Endothelial cell of umbilical vein (primary cell): ENCODE data around the gene ERGIC1. TPM values are rescaled to one million over a fixed set of nuclear protein-coding genes. Genes with fewer than 3 reads are reported as not detected.

Experiments
- BruUV-seq: library from RNA; stranded (reverse); fragments of 400-500 nt; replicated peaks from 2 replicates; lab custom pipeline; 2021; lab: Mats Ljungman, UMichigan
- CTCF ChIA-PET: fragments of 300-600, 350-600 bp; sonication (Branson Sonifier 250); formaldehyde crosslinking; loops from one replicate; lab custom pipeline; 2021; ENCODE audit warnings: antibody characterized with exemption, inconsistent platforms; lab: Charles Lee
- POLR2A ChIA-PET: fragments of 300-600, 350-600 bp; sonication (Branson Sonifier 250); formaldehyde crosslinking; loops from one replicate; lab custom pipeline; 2021; ENCODE audit warnings: antibody characterized with exemption, inconsistent platforms; lab: Charles Lee
- DNase-seq: peaks from one replicate; pipeline ENCODE4 v3.0.0-alpha.2; 2011; ENCODE audit warnings: low read depth, low spot score
- FAIRE-seq: peaks from 2 replicates; lab custom pipeline; 2011; peaks lifted over from hg19 to GRCh38; lab: Jason Lieb, UNC
- H2AFZ ChIP-seq: 2 replicates; pipeline ENCODE4 v1.6.0; 2012; ENCODE audit warnings: low read depth, low read length, control low read depth, inconsistent platforms
- H3K27ac ChIP-seq: 2 replicates; pipeline ENCODE4 v1.5.1; 2011; ENCODE audit warnings: low read depth, mild to moderate bottlenecking, control low read depth, low read length, moderate library complexity; ENCODE audit not compliant: insufficient read depth
- H3K27me3 ChIP-seq, 2 experiments: 2 replicates each; pipeline versions ENCODE4 v1.6.0 to v1.6.1; 2011; ENCODE audit warnings: low read length in 2 of 2, mixed read lengths in 1 of 2; ENCODE audit not compliant: control insufficient read depth in 2 of 2, insufficient read depth in 2 of 2
- H3K36me3 ChIP-seq, 2 experiments: 2 replicates in 1 of 2; 3 replicates in 1 of 2; pipeline ENCODE4 v1.5.1; 2011; ENCODE audit warnings: low read length in 2 of 2, mild to moderate bottlenecking in 1 of 2, moderate library complexity in 1 of 2; ENCODE audit not compliant: control insufficient read depth in 2 of 2, insufficient read depth in 2 of 2; ENCODE audit errors: extremely low read depth in 1 of 2
- H3K4me1 ChIP-seq: 3 replicates; pipeline ENCODE4 v1.5.1; 2011; ENCODE audit warnings: mild to moderate bottlenecking, low read length; ENCODE audit not compliant: control insufficient read depth, insufficient read depth; ENCODE audit errors: extremely low read depth
- H3K4me2 ChIP-seq: 2 replicates; pipeline ENCODE4 v1.6.1; 2011; ENCODE audit warnings: low read length, control low read depth, mixed read lengths; ENCODE audit not compliant: insufficient read depth
- H3K4me3 ChIP-seq, 3 experiments: fragments of 200-600 bp in 1 of 3; sonication (generic), shearing (Covaris generic) in 1 of 3; replicated peaks in 1 of 3; 2 replicates each; pipeline ENCODE4 v1.5.1; 2011 to 2016; ENCODE audit warnings: control low read depth in 3 of 3, low read length in 3 of 3, mild to moderate bottlenecking in 2 of 3, inconsistent platforms in 1 of 3, low read depth in 1 of 3, moderate library complexity in 1 of 3; ENCODE audit not compliant: insufficient read depth in 1 of 3
- H3K79me2 ChIP-seq: 2 replicates; pipeline ENCODE4 v1.6.0; 2012; ENCODE audit warnings: low read length, inconsistent platforms; ENCODE audit not compliant: control insufficient read depth, insufficient read depth
- H3K9ac ChIP-seq: replicated peaks from 2 replicates; pipeline ENCODE3; 2011; ENCODE audit warnings: low read length, control low read depth; ENCODE audit not compliant: insufficient read depth; ENCODE audit errors: extremely low read depth
- H3K9me1 ChIP-seq: replicated peaks from 3 replicates; pipeline ENCODE4 v1.6.0; 2011; ENCODE audit warnings: mild to moderate bottlenecking, low read length; ENCODE audit not compliant: control insufficient read depth, insufficient read depth; ENCODE audit errors: extremely low read depth
- H3K9me3 ChIP-seq: replicated peaks from 2 replicates; pipeline ENCODE4 v1.5.1; 2012; ENCODE audit warnings: low read length, inconsistent platforms; ENCODE audit not compliant: control insufficient read depth, insufficient read depth
- H4K20me1 ChIP-seq: replicated peaks from 2 replicates; pipeline ENCODE3; 2011; ENCODE audit warnings: mild to moderate bottlenecking, low read length; ENCODE audit not compliant: control insufficient read depth, insufficient read depth; ENCODE audit errors: extremely low read depth
- EZH2 ChIP-seq: IDR thresholded peaks from 2 replicates; pipeline ENCODE4 v1.6.1; 2012; ENCODE audit warnings: borderline replicate concordance, low read depth, mild to moderate bottlenecking, moderate library complexity, low read length, inconsistent platforms; ENCODE audit not compliant: severe bottlenecking
- FOS ChIP-seq: IDR thresholded peaks from 2 replicates; pipeline ENCODE4 v1.6.1; 2011; ENCODE audit warnings: mild to moderate bottlenecking, low read length, moderate library complexity, borderline replicate concordance; ENCODE audit not compliant: insufficient read depth
- GATA2 ChIP-seq: IDR thresholded peaks from 2 replicates; pipeline ENCODE4 v1.7.0; 2011; ENCODE audit warnings: low read depth, mild to moderate bottlenecking, moderate library complexity, mixed read lengths, low read length; ENCODE audit not compliant: insufficient read length, insufficient read depth
- JUN ChIP-seq: IDR thresholded peaks from 2 replicates; pipeline ENCODE4 v1.6.1; 2011; ENCODE audit warnings: borderline replicate concordance, low read depth; ENCODE audit not compliant: insufficient read length, insufficient read depth
- MYC ChIP-seq: IDR thresholded peaks from one replicate; pipeline ENCODE4 v1.6.1; 2011; ENCODE audit warnings: mild to moderate bottlenecking, low read depth, low read length
- POLR2A ChIP-seq: IDR thresholded peaks from 2 replicates; pipeline ENCODE4 v1.6.1; 2012; ENCODE audit warnings: low read depth, mild to moderate bottlenecking, control low read depth, low read length
- POLR2AphosphoS5 ChIP-seq: IDR thresholded peaks from 2 replicates; pipeline ENCODE4 v1.6.1; 2012; ENCODE audit warnings: low read depth, mild to moderate bottlenecking, control low read depth, low read length, moderate library complexity; ENCODE audit not compliant: insufficient read depth
- dilution Hi-C: fragments of 300-500 bp; cut with MboI; formaldehyde crosslinking; loops from one replicate; pipeline ENCODE4 v1.15.0; 2019; ENCODE audit warnings: low sequenced_read_pairs; ENCODE audit not compliant: extremely low pct_ligation_motif_present
- intact Hi-C: fragments of 100-400 bp; cut with micrococcal nuclease; formaldehyde crosslinking; loops from one replicate; pipeline ENCODE4 v1.10.0; 2022
- polyA plus RNA-seq, 4 experiments: library from polyadenylated mRNA; depleted of rRNA in 3 of 4; stranded (reverse) in 3 of 4; unstranded in 1 of 4; fragments of >200 nt; gene quantifications; 2 replicates each; pipeline versions ENCODE4 v1.2.1 to v1.2.3, GENCODE V29; 2011 to 2012; ENCODE audit warnings: missing spikeins in 1 of 4
- total RNA-seq: library from RNA; stranded (reverse); gene quantifications from 2 replicates; pipeline ENCODE4 v1.2.3, GENCODE V29; 2021
- TF ChIP-seq, protein P1 (sequence below): IDR thresholded peaks from 2 replicates; pipeline ENCODE4 v1.6.1; 2011; ENCODE audit not compliant: insufficient read depth, insufficient read length
- TF ChIP-seq, protein P2 (sequence below), 2 donors: IDR thresholded peaks; 1 replicate in 1 of 2; 2 replicates in 1 of 2; pipeline ENCODE4 v1.5.1; 2011; ENCODE audit warnings: low read length in 2 of 2, mild to moderate bottlenecking in 2 of 2, moderate library complexity in 2 of 2, control low read depth in 1 of 2, inconsistent platforms in 1 of 2, low read depth in 1 of 2; ENCODE audit not compliant: insufficient read depth in 1 of 2; ENCODE audit errors: extremely low read depth in 1 of 2

ERGIC1 gene
- total and polyA plus RNA-seq, 2 donors (not counting 3 experiments of a cell fraction or from before 2014, with no cell fraction given) = 105 to 109 TPM

- no peak overlapping the region for H3K27ac ChIP-seq
- no peaks in the 10 kb centered on the region for H3K9me3 ChIP-seq
- no peaks in the 10 kb centered on the region for H3K36me3 ChIP-seq
- H3K27me3 ChIP-seq = no peaks in the 10 kb centered on the region
- H3K4me1 ChIP-seq = no peaks in the 10 kb centered on the region
- DNase-seq (no peak), FAIRE-seq (no peak)
- ChIA-PET CTCF (no interaction called here), POLR2A (no interaction called here)
- no peaks in the 10 kb centered on the region for H4K20me1 ChIP-seq
- TF ChIP-seq FOS = peak; percentile 39
- no peak for TF ChIP-seq MYC
- intact Hi-C loops (no loop called here), dilution Hi-C loops (no loop called here)
- H3K79me2 ChIP-seq = no peaks in the 10 kb centered on the region
- no TSS peak for BruUV-seq
- no peak overlapping the region for H3K4me2 ChIP-seq
- no peak overlapping the region for H3K9ac ChIP-seq
- no peak overlapping the region for H3K4me3 ChIP-seq
- H3K9me1 ChIP-seq = no peaks in the 10 kb centered on the region
- H2AFZ ChIP-seq = no peak overlapping the region
Measured at GRCh38 chr5:172816925-172817562, 17.0 kb upstream of the ERGIC1 start.

DNA sequence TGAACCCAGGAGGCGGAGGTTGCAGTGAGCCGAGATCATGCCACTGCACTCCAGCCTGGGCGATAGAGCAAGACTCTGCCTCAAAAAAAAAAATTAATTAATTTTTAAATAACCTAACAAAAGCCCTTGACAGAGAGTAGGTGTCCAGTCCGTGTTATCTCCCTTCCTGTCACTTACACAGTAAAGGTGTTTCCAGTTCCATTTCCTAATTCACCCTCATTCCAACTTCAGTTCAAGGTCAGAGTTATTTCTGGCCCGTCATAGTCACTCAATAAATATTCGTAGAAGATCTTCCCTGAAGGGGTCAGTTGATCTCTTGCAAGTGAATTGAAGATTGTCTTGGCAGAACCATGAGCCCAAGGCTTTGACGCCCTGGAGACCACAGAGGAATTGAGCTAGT, 16.4 kb upstream of the ERGIC1 start:
- POLR2A ChIA-PET = interaction anchor here (0.6 to 0.7 kb wide), 2 partner anchors 11 to 16 kb away, joined by 6 to 8 read pairs; partner anchors contain the start of gene ERGIC1
- intact Hi-C loops = no loop called here

More for the DNA sequence above, 16.4 kb upstream of the ERGIC1 start:
- CTCF ChIA-PET = no interaction called here
- H3K4me3 ChIP-seq = no peak overlapping the region
- no peak overlapping the region for H3K27ac ChIP-seq
- no peaks in the 10 kb centered on the region for H3K27me3 ChIP-seq
- H3K9me3 ChIP-seq = no peaks in the 10 kb centered on the region
- H3K79me2 ChIP-seq = no peaks in the 10 kb centered on the region
- H3K4me1 ChIP-seq = no peaks in the 10 kb centered on the region
- DNase-seq (no peak), FAIRE-seq (no peak)
- no peak overlapping the region for H3K4me2 ChIP-seq
- no peaks in the 10 kb centered on the region for H3K36me3 ChIP-seq
- dilution Hi-C loops = no loop called here
- BruUV-seq = no TSS peak
- TF ChIP-seq EZH2 (no peak), POLR2A (no peak), FOS (no peak), GATA2 (no peak), MYC (no peak), POLR2AphosphoS5 (no peak), JUN (no peak)
- TF ChIP-seq, protein P1, sequence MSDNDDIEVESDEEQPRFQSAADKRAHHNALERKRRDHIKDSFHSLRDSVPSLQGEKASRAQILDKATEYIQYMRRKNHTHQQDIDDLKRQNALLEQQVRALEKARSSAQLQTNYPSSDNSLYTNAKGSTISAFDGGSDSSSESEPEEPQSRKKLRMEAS = no peak
- TF ChIP-seq, protein P2, sequence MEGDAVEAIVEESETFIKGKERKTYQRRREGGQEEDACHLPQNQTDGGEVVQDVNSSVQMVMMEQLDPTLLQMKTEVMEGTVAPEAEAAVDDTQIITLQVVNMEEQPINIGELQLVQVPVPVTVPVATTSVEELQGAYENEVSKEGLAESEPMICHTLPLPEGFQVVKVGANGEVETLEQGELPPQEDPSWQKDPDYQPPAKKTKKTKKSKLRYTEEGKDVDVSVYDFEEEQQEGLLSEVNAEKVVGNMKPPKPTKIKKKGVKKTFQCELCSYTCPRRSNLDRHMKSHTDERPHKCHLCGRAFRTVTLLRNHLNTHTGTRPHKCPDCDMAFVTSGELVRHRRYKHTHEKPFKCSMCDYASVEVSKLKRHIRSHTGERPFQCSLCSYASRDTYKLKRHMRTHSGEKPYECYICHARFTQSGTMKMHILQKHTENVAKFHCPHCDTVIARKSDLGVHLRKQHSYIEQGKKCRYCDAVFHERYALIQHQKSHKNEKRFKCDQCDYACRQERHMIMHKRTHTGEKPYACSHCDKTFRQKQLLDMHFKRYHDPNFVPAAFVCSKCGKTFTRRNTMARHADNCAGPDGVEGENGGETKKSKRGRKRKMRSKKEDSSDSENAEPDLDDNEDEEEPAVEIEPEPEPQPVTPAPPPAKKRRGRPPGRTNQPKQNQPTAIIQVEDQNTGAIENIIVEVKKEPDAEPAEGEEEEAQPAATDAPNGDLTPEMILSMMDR (IDR thresholded peaks at IDR 0.05; ENCODE audit: extremely low read depth in 1 of 2, insufficient read depth in 1 of 2, low read depth in 1 of 2, low read length in 2 of 2) = no peak
- no peak overlapping the region for H3K9ac ChIP-seq
- no peaks in the 10 kb centered on the region for H4K20me1 ChIP-seq
- H3K9me1 ChIP-seq = no peaks in the 10 kb centered on the region
- H2AFZ ChIP-seq = no peak overlapping the region
